ENCODE data around the gene DACH1. TPM values are rescaled to one million over a fixed set of nuclear protein-coding genes. Genes with fewer than 3 reads are reported as not detected.

The DACH1 gene
- total and polyA plus RNA-seq, 9 of the 15 experiments (the other 6 are each of a cell fraction or from before 2014, with no cell fraction given), result 0.04 to 0.07 (median 0.04) TPM; not detected in 2

DNA sequence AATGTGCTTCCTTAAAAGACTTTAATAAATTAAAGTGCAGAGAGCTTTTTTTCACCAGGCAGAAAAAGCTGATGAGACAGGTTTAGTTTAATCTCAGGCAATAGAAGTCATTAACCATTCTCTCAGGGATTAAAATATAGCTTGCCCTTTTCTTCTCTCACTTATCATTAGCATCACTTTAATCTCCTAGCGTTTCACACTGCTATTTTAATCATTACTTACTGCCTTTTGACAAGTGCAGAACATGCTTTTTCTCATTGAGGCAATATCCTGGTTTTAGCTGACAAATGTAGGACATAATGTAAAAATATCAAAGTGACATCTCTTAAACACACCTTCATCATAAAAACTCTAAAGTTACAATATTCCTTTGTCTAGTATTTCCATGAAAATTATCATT lies 94.6 kb downstream of the DACH1 start:
- WGBS (ENCODE audit: insufficient coverage, low coverage, missing lambda C conversion rate), result 11% methylated on average over 1 of the region's 1 CpG
- FAIRE-seq (no peak), ATAC-seq (no peak), DNase-seq (ENCODE audit: extremely low read depth in 1 of 4, low spot score in 3 of 4) (no peak)
- no TSS peak for BruUV-seq (replicated peaks)
- Histone ChIP-seq H3K4me3 (no peak overlapping the region), H3K79me2 (ENCODE audit: control insufficient read depth, insufficient read depth, low read length) (no peaks in the 10 kb centered on the region), H3K4me2 (ENCODE audit: insufficient read depth, low read length) (no peak overlapping the region), H2AFZ (ENCODE audit: low read depth, low read length) (no peak overlapping the region), H3K9ac (ENCODE audit: insufficient read depth in 1 of 2, low read depth in 2 of 2, low read length in 2 of 2) (no peak overlapping the region), H3K27ac (ENCODE audit: extremely low read depth, low read depth, low read length) (no peak overlapping the region), H4K20me1 (replicated peaks; ENCODE audit: control insufficient read depth, insufficient read depth, low read length) (no peaks in the 10 kb centered on the region), H3K36me3 (ENCODE audit: control insufficient read depth, insufficient read depth, low read length) (no peaks in the 10 kb centered on the region), H3K4me1 (replicated peaks in 1 of 2; ENCODE audit: control insufficient read depth in 2 of 2, insufficient read depth in 2 of 2, low read length in 2 of 2) (no peaks in the 10 kb centered on the region), H3K27me3 (ENCODE audit: control insufficient read depth in 2 of 2, insufficient read depth in 2 of 2, low read length in 2 of 2) (no peaks in the 10 kb centered on the region), H3K9me3 (replicated peaks; ENCODE audit: control insufficient read depth, insufficient read depth, low read depth, low read length) (no peaks in the 10 kb centered on the region), H3K9me1 (ENCODE audit: control insufficient read depth, insufficient read depth, low read length) (no peaks in the 10 kb centered on the region)
- intact Hi-C loops (cut with micrococcal nuclease), result no loop called here
- POLR2A ChIA-PET, result no interaction called here
- CTCF ChIA-PET (ENCODE audit: low intra/inter-chr PET ratio), result no interaction called here
- in situ Hi-C loops (cut with MboI), result no loop called here
- TF ChIP-seq, protein P1, sequence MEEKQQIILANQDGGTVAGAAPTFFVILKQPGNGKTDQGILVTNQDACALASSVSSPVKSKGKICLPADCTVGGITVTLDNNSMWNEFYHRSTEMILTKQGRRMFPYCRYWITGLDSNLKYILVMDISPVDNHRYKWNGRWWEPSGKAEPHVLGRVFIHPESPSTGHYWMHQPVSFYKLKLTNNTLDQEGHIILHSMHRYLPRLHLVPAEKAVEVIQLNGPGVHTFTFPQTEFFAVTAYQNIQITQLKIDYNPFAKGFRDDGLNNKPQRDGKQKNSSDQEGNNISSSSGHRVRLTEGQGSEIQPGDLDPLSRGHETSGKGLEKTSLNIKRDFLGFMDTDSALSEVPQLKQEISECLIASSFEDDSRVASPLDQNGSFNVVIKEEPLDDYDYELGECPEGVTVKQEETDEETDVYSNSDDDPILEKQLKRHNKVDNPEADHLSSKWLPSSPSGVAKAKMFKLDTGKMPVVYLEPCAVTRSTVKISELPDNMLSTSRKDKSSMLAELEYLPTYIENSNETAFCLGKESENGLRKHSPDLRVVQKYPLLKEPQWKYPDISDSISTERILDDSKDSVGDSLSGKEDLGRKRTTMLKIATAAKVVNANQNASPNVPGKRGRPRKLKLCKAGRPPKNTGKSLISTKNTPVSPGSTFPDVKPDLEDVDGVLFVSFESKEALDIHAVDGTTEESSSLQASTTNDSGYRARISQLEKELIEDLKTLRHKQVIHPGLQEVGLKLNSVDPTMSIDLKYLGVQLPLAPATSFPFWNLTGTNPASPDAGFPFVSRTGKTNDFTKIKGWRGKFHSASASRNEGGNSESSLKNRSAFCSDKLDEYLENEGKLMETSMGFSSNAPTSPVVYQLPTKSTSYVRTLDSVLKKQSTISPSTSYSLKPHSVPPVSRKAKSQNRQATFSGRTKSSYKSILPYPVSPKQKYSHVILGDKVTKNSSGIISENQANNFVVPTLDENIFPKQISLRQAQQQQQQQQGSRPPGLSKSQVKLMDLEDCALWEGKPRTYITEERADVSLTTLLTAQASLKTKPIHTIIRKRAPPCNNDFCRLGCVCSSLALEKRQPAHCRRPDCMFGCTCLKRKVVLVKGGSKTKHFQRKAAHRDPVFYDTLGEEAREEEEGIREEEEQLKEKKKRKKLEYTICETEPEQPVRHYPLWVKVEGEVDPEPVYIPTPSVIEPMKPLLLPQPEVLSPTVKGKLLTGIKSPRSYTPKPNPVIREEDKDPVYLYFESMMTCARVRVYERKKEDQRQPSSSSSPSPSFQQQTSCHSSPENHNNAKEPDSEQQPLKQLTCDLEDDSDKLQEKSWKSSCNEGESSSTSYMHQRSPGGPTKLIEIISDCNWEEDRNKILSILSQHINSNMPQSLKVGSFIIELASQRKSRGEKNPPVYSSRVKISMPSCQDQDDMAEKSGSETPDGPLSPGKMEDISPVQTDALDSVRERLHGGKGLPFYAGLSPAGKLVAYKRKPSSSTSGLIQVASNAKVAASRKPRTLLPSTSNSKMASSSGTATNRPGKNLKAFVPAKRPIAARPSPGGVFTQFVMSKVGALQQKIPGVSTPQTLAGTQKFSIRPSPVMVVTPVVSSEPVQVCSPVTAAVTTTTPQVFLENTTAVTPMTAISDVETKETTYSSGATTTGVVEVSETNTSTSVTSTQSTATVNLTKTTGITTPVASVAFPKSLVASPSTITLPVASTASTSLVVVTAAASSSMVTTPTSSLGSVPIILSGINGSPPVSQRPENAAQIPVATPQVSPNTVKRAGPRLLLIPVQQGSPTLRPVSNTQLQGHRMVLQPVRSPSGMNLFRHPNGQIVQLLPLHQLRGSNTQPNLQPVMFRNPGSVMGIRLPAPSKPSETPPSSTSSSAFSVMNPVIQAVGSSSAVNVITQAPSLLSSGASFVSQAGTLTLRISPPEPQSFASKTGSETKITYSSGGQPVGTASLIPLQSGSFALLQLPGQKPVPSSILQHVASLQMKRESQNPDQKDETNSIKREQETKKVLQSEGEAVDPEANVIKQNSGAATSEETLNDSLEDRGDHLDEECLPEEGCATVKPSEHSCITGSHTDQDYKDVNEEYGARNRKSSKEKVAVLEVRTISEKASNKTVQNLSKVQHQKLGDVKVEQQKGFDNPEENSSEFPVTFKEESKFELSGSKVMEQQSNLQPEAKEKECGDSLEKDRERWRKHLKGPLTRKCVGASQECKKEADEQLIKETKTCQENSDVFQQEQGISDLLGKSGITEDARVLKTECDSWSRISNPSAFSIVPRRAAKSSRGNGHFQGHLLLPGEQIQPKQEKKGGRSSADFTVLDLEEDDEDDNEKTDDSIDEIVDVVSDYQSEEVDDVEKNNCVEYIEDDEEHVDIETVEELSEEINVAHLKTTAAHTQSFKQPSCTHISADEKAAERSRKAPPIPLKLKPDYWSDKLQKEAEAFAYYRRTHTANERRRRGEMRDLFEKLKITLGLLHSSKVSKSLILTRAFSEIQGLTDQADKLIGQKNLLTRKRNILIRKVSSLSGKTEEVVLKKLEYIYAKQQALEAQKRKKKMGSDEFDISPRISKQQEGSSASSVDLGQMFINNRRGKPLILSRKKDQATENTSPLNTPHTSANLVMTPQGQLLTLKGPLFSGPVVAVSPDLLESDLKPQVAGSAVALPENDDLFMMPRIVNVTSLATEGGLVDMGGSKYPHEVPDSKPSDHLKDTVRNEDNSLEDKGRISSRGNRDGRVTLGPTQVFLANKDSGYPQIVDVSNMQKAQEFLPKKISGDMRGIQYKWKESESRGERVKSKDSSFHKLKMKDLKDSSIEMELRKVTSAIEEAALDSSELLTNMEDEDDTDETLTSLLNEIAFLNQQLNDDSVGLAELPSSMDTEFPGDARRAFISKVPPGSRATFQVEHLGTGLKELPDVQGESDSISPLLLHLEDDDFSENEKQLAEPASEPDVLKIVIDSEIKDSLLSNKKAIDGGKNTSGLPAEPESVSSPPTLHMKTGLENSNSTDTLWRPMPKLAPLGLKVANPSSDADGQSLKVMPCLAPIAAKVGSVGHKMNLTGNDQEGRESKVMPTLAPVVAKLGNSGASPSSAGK (IDR thresholded peaks at IDR 0.05), result no peak
- no peak for TF ChIP-seq ZKSCAN8 (CRISPR knock-in tag; IDR thresholded peaks at IDR 0.05)
- TF ChIP-seq U2AF2 (optimal IDR thresholded peaks at IDR 0.05; ENCODE audit: low read depth, low read length), result no peak
- no peak for TF ChIP-seq ZC3H11A (IDR thresholded peaks at IDR 0.05; ENCODE audit: low read depth, low read length)
- TF ChIP-seq ZNF232 (CRISPR knock-in tag; IDR thresholded peaks at IDR 0.05), result no peak
- TF ChIP-seq, protein P2, sequence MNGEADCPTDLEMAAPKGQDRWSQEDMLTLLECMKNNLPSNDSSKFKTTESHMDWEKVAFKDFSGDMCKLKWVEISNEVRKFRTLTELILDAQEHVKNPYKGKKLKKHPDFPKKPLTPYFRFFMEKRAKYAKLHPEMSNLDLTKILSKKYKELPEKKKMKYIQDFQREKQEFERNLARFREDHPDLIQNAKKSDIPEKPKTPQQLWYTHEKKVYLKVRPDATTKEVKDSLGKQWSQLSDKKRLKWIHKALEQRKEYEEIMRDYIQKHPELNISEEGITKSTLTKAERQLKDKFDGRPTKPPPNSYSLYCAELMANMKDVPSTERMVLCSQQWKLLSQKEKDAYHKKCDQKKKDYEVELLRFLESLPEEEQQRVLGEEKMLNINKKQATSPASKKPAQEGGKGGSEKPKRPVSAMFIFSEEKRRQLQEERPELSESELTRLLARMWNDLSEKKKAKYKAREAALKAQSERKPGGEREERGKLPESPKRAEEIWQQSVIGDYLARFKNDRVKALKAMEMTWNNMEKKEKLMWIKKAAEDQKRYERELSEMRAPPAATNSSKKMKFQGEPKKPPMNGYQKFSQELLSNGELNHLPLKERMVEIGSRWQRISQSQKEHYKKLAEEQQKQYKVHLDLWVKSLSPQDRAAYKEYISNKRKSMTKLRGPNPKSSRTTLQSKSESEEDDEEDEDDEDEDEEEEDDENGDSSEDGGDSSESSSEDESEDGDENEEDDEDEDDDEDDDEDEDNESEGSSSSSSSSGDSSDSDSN (IDR thresholded peaks at IDR 0.05; ENCODE audit: borderline replicate concordance in 1 of 2, low read depth in 2 of 2, low read length in 2 of 2), result no peak
- TF ChIP-seq TAF7 (tag; IDR thresholded peaks at IDR 0.05), result no peak

Data from K562 (cell line).